Activated naive CD4-positive, alpha-beta T cell (primary cell): ENCODE data around the gene FKBP2.

ENCODE experiments used
- DNase-seq, 4 experiments: peaks; one replicate each; lab custom pipeline; 2025; lab: John Stamatoyannopoulos, UW

Gene FKBP2

DNA sequence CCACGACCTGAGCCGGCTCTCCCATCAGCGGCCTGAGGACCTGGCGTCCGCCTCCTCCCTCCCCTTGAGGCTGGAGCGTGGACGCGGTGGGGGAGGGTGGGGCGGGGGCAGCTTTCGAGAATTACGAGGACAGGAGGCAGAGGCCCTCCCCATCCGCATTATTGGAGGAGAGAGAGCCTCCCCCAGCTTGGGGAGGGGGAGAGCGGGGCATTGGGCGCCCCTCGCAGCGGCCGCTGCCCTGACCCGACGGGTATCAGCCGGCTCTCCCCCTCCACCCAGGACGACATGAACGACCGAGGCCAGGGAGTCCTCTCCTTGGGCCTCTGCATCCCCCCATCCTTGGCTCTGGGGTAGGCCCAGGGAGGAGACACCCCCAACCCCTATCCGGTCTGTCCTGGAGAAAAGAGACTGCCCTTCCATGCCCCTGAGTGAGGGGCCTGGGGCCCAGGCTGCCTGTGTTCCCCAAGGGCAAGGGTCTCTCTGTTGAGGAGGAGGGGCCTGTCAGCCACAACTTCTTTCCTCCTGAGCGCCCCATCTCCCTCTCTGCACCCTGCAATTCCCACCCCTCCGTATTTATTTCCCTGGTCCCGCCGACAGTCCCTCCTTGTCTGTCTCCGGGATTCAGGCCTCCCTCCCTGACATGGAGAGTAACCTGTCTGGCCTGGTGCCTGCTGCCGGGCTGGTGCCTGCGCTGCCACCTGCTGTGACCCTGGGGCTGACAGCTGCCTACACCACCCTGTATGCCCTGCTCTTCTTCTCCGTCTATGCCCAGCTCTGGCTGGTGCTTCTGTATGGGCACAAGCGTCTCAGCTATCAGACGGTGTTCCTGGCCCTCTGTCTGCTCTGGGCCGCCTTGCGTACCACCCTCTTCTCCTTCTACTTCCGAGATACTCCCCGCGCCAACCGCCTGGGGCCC is 45.2 kb downstream of the FKBP2 start:
- no peak for DNase-seq

DNA sequence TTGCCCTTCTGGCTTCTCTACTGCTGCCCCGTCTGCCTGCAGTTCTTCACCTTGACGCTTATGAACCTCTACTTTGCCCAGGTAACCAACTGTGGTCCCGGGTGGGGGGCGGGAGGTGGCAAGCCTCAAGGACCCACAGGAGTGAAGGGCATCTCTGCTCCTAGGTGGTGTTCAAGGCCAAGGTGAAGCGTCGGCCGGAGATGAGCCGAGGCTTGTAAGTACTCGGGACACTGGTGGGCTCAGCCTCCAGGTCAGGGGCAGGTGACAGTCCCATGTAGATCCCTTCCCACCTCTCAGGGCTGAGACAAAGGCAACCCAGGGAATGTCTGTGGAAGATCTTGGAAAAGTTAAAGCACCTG is 45.9 kb downstream of the FKBP2 start:
- no peak for DNase-seq

DNA sequence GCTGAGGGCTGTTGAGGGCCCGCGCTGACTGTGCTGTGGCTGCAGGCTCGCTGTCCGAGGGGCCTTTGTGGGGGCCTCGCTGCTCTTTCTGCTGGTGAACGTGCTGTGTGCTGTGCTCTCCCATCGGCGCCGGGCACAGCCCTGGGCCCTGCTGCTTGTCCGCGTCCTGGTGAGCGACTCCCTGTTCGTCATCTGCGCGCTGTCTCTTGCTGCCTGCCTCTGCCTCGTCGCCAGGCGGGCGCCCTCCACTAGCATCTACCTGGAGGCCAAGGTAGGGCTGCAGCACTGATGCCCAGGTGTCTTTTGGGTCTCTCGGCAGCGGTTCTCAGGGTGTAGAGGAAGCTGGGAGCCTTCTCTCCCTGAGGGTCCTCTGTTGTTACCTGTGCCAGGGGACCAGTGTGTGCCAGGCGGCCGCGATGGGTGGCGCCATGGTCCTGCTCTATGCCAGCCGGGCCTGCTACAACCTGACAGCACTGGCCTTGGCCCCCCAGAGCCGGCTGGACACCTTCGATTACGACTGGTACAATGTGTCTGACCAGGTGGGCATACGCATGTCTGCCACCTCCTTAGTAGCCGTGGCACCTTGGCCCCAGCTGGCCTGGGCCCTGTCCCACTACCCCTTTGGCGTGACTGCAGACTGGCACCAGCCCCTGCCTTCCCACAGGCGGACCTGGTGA is 46.9 kb downstream of the FKBP2 start:
- DNase-seq: no peak

DNA sequence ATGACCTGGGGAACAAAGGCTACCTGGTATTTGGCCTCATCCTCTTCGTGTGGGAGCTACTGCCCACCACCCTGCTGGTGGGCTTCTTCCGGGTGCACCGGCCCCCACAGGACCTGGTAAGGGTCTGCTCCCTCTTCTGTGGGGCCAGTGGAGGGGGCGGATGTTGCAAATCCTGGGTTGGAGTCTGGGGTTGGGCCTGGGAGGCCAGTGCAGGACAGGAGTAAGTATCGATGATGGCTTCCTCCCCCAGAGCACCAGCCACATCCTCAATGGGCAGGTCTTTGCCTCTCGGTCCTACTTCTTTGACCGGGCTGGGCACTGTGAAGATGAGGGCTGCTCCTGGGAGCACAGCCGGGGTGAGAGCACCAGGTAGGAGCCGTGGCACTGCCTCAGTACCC is 47.5 kb downstream of the FKBP2 start:
- DNase-seq: no peak

DNA sequence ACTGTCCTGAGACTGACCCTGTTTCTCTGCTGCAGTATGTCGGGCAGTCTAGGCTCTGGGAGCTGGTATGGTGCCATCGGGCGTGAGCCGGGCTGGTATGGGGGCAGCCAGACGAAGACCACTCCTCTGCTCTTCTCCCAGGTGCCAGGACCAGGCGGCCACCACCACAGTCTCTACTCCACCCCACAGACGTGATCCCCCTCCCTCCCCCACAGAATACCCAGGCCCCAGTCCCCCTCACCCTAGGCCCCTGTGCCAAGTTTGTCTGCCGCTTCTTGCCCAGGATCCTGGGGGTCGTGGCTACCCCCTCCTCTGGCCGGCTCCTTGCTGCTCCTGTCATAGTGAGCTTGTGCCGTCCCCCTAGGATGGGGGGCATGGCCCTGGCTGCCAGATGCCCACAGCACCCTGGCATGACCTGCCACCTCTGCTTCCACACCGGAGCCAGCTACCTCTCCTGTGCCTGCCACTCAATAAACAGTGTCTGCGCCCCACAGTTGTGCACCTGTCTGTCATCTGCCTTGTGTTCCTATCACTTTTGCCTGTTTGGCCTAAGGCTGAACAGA is 48.2 kb downstream of the FKBP2 start:
- no peak for DNase-seq

DNA sequence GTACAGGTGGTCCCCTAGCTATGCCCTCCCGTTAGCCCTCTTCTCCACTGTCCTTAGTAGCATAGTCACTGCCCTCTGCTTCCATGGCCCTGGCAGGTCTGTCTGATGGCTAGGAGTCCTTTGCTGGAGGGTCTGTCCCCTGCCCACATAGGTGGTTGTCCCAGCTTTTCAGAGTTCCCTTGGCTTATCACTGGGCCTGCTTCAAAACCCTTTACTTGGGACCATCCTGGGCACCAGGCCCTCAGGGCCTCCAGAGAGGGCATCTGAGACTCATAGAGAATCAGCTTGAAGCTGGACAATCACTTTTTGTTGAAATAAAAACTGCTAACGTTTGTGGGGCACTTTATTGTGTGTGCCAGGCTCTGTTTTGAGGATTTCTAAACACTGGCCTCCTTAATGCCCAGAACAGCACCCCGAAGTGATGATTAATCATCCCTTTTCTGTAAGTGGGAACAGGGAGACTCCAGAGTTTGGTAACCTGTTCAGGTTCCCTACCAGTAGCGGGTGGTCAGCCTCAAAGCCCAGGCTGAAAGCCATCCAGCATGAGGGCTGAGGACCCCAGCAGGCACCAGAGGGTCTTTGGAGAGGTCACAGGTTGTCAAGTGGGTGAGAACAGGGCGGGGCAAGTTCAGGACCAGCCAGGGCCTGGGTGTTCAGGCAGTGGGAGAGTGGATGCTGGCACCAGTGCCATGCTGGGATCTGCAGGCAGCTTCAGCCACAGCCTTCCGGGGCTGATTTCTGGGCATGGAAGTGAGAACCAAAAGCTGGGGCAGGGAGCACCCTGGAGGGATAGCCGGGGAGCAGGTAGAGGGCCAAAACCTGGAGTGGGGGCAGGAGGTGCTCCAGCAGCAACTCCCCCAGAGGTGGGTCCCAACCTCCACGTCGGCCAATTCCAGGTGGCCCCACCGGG is 49.7 kb downstream of the FKBP2 start:
- no peak for DNase-seq

DNA sequence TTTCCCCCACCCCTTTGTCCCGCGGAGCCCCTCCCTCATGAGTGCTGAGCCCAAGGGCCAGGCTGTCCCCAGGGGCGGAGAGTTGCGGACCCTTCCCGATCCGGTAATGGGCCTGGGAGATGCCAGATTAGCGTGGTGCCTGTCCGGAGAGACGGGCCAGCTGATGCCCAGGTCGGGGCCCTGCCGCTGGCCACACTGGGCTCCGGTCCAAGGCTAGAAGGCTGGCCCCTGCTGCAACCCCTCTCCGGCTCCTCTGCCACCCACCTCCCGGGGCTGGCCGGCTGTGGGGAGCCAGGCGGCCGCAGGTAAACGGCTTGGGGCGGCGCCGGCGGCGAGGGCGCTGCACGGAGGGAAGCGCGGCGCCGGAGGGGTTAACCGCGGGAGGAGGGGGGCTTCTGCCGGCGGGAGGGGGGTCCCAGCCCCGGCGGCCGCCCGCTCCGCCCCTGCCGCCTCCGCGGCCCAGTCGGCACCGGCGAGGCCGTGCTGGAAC is 50.4 kb downstream of the FKBP2 start, which contains the start of gene KCNK4:
Gene KCNK4, plus strand, starts transcription at position 41 of the 490 bp plus-strand sequence. CDS start 1,717 bp downstream, outside the sequence.
- DNase-seq: no peak

DNA sequence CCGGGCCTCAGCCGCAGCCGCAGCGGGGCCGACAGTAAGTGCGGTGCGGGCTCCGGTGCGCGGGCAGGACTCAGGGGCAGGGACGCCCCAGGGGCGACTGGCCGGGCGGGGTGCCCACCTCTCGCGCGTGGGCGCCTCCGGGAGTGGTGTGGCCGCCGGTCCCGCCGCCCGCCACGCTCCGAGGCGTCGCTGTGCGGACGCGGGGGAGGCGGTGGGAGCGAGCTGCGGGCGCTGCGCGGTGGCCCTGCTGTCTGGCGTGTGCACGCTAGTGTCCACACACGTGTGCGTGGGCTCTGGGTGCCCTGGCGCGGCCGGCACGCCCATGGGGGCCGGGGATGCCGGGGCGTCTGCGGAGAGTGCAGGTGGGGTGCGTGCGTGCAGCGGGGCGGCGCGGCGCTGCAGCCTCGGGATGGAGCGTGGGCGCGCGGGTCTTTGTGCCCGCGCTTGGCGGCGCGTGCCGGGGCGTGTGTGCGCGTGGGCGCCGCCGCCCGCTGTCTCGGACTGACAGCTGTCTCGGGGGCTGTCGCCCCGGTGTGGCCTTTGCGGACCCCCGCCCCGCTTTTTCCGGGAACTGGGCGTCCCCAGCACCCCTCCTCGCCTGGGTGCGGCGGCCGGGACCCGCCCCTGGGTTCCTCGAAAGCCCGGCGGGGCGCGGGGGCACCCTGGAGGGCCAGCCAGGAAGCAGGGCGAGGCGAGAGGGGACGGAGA is 51.0 kb downstream of the FKBP2 start:
- DNase-seq: no peak

DNA sequence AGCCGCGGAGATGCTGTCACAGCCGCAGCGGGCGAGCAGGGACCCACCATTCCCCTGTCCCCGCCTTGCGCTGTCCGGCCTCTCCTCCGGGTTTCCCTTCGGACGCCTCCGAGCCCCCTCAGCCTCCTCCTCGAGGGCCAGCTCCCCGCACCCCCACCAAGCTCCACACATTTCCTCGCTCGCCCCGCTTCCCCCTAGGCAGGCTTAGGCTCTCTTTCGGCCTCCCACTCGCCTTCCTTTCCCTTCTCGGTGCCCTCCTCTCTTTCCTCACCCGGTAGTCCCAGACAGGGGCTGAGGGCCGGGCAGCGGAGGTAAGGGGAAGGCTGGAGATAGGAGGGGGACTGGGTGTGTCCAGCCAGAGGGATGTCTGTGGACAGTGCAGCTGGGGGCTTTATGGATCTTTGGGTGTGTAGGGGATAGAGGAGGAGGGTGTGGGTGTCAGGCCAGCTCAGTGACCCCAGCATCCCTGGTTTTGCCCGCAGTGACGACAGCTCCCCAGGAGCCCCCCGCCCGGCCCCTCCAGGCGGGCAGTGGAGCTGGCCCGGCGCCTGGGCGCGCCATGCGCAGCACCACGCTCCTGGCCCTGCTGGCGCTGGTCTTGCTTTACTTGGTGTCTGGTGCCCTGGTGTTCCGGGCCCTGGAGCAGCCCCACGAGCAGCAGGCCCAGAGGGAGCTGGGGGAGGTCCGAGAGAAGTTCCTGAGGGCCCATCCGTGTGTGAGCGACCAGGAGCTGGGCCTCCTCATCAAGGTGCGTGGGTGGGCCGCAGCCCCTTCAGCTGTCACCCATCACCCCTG is 51.8 kb downstream of the FKBP2 start:
- no peak for DNase-seq
